GF-D8 (cell line): ENCODE results near the gene RXRA.

ENCODE experiments used
- DNase-seq: peaks from one replicate; lab custom pipeline; 2025; lab: John Stamatoyannopoulos, UW

Gene RXRA

DNA sequence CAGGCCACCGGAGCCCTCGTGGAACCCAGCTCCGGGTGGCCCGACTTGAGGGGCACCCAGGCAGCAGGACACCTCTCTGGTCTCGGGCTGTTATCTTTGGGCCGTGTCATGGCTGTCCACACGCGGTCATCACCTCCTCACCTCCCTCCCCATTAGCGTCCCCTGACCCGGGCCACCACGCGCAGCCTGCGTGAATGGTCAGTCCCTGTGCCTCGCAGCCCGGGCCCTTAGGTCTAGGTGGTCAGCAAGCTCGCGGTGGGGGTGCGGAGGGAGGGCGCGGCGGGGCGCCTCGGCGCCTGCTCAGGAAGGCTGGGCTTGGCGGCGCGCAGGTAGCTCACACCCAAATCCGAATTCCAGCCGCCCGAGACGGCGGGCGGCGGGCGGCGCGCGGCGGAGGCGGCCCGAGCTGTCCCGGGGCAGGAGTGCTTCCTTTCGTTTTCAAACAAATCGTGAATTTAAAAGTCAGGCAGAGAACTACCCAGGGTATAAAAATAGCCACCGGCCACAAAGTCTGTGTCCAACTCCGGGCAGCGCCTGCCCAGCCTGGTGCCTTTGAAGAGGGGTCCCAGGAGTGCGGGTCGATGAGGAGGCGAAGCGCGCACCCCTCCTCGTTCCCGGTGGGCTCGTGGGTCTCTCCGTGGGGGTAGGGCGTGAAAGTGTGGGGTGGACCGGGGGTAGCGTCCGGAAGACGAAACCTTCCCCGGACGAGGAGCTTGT lies 1.0 kb upstream of the RXRA start:
- DNase-seq, result no peak

DNA sequence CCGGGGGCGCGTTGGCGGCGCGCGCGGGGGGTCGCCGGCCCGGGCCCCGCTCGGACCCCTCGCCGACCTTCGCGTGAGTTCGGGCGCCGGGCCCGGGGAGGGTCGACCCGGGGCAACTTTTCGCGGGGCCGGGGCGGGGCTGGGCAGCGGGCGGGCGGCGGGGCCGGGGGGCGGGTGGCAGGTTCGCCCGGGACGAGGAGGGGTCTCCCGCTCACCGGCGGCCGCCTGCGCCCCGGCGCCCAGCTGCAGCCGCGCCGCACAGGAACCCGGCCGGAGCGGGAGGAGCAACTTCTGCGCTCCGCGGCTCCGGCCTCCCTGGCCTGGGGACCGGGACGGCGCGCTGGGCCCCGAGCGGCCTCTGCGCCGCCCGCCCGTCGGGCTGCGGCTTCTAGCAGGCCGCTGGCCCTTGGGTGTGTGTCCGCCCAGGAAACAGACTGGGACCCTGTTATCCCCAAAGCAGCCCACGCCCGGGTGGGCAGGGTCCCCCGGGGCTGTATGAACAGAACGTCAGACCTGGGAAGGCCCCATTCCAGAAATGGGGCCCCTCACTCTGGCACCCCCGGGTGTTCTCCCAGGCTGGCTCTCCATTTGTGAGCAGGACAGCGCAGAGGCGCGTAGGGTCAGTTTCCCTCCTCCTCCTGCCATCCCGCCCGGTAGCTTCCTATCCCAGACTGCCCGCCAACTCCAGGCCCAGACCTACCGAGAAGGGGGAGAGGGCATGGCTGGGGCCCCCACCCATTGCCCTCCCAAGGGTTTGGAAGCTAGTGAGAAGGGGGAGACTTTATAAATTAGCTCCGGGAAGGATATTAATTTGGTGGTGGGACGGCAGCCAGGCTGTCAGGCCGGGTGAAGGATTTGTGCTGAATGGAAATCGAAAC lies 708 bp downstream of the RXRA start:
- no peak for DNase-seq

DNA sequence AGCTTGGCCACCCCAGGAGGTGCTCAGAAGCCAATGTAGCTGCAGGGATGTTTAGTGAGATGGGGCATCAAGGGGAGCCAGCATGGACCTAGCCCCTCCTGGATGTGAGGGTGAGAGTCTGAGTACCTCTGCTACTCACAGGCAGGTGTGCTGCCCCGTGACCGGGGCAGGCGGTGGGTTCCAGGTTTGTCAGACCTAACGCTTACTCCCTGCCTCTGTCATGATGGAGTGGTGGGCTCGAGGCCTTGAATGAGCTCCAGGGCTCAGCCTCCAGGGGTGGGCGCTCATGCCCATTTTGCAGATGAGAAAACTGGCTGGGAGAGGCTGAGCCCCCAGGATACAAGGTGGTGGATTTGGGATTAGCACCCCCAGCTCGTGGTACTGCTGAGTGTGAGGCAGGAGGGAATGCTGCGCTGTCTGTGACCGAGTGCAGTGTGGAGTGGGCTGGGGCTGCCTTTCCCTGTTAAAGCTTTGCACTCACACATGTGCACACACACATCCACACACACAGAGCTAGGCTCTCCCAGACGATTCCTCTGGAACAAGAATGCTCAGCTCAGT lies 1.5 kb downstream of the RXRA start:
- no peak for DNase-seq

DNA sequence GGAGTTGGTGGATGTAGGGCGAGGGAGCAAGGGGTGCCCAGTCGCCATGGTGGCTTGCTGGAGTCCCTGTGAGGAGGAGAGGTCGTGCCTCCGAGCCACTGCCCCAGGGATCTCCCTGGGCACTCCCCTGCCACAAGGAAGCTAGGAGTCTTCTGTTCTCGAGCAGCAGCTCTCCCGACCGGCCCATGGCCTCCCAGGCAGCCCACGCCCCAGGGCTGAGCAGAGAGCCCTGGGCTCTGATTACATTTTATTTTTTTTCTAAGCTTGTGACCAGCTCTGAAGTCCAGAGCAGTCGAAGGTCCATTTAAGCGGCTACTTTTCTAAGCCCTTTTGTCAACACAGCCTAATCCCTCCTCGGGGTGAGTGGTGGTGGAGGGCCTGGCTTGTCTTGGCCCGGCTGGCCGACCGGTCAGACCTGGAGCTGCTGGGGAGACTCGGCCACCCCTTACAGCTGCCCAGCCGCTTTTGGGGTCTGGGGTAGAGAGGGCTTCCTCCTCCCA lies 2.1 kb downstream of the RXRA start:
- DNase-seq, result no peak

DNA sequence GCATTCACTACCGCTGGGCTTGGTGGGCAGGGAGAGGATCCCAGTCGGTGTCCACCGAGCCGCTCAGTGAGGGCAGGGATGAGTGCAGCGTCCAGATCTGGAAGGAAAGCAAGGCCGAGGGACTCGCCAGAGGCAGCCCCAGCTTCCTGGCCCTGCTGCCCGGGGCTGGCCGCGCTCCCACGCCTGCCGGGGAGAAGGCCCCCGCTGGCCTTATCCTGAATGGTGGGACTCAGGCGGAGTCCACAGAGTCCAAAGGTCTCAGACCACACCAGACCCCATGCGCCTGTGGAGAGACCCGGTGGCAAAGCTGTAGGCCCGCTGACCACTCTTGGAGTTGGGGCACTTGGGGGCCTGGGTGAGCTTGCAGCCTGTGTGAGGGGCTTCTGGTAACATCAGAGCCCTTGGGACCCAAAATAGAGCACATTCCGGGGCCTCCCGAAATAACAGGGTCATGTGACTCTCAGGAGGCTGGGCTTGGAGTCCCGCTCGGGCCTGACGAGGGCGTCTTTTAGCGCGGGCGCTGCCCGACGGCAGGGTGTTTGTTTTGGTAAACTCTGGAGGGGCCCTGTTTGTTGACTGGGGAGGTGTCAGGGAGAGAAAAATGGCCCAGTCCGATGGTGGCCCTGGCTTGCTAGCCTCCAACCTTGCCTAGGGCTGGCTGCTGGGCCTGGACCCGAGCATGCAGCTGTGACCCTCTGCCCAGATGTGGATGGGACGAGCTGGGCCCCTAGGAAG lies 2.8 kb downstream of the RXRA start:
- DNase-seq, result no peak

DNA sequence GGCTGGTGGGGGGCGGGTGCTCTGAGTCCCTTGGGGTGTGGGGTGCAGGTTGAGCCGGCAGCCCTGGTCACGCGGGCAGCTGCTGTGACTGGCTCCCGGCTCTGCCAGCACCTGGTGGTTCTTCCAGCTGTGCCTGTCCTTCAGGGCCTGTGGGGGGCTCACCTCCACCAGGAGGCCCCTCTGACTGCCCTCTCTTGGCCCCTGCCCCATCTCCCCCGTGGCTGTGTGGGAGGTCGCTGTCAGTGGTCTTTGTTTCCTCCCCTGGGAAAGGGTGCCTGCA lies 3.3 kb downstream of the RXRA start:
- DNase-seq, result no peak

DNA sequence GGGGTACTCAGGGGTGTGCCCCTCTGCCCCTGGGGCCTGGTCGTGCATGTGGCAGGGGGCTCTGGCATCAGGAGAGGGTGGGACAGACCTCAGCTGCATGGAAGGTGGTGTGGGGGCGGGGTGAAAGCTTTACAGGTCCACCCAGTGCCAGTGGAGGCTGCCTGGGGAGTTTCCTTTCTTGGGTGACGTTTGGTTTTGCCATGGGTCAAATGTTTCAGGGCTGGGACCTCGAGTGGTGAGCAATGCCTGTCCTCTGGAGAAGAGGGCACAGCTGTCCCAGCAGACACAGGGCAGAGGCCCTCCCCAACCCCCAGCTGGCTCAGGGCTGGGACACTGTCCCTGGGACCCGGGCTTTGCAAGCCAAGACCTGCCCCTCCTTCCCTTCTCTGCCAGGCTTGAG lies 3.6 kb downstream of the RXRA start:
- no peak for DNase-seq

DNA sequence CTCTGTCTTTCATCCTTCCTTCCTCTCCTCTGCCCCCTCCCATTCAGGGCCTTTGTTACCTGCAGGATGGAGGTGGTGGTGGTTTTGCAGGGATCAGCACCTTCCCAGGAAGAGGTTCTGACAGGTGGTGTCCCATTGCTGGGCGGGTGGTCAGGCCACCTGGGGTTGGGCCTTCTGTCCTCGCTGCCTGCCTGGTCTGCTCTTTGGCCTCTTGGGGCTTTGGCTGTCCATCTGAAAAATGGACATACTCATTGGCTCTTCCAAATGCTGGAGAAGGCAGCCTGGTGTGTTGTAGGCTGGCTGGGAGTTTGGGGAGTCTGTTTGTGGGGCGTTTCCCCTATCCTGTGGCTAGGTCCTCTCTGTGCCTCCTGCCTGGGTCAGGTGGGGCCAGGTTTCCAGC lies 4.3 kb downstream of the RXRA start:
- DNase-seq, result no peak

DNA sequence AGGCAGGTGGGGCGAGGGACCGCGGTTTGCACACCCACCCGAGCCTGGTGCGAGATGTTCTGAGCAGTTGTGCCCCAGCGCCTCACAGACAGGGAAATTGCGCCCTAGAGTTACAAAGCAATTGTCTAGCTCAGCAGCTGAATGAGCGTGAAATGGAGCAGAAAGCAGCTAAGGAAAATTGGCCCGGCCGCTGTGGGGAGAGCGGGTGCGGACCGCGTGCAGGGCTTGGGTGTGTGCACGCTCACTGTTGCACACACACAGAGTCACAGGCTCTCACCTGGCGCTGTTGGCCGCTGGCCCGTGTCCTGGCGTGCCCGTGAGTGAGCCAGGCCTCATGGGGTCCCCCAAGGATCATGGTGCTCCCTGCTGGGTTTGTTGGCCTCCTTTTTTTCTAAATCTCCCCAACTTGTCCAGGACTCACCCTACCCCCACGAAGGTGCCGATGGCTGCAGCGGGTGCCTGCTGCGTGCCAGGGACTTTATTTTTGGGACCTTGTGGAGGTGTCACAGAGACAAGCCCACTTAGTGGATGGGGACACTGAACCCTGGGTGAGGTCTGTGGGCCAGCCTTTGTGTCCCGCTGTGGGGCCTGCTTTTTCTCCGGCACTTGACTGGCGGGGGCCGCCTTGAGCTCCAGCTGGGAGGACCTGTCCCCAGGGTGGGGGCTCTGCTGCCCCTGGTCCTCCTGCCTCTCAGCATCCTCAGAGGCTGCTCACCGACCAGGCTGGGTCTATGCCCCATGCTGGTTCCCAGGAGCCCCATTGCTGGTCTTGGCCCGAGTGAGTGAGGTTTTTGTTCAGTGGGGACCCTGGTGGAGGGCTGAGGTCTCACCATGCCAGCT lies 5.2 kb downstream of the RXRA start:
- DNase-seq, result no peak

DNA sequence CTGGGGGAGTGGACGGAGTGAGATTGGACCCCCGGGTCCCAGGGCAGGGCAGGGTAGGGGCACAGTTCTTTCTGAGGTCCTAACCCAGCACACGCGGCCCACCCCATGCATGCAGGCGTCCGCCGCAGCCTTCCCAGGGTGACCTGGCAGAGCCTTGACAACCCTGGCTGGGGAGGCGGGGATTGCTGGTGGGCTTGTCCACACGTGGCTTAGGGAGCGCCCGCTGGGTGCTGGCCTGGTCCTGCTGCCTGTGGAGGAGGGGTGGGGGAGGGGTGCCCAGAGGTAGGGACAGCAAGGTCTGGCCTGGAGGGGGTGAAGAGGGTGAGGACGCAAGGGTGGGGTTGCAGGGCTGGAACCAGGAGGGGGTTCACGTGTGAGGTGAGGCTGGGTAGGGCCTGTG lies 6.0 kb downstream of the RXRA start:
- DNase-seq, result no peak

DNA sequence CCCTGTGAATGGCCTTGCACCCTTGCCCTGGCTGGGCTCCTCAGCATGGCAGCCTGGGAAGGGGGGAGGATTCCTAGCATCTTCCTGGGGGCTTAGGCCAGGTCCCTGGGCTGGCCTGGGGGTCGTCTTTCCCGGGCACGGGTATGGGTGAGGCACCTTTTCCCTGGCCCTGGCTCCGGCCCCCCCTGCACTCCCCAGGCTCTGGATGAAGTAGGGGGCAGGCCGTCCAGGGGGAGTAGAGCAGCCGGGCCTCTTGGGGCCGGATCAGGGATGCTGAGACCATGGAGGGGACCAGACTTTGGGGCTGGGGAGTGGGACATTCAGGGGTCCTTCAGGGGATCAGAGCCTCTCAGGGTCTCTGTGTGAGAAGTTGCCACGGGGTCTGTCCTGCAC lies 6.6 kb downstream of the RXRA start:
- no peak for DNase-seq

DNA sequence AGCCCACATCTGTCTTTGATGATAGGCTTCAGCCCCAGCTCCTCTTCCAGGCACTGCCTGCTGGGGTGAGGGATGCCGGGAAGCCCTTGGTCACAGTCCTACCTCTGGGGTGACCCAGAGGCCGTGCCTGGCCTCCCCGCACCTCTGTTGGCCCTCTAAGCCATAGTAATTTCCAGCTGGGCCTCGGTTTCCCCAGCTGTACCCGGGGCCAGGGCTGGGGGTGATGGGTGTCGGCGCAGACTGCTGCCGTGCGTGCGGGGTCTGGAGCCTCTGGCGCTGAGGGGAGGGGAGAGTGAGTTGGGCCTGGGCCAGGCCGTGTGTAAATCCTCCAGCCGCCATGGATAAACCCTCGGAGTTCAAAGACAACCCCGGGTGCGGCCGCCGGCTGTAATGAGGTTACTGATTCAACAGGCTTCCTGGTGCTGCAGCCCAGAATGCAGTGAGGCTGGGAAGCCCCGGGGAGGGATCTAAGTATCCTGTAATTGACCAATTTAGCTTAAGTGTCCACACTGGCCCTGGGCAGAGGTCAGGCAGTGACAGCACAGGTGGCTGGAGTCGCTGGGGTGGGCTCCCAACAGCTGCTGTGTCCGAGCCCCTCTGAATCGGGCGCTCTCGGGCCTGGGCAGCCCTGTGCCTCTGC lies 7.1 kb downstream of the RXRA start:
- DNase-seq, result no peak

DNA sequence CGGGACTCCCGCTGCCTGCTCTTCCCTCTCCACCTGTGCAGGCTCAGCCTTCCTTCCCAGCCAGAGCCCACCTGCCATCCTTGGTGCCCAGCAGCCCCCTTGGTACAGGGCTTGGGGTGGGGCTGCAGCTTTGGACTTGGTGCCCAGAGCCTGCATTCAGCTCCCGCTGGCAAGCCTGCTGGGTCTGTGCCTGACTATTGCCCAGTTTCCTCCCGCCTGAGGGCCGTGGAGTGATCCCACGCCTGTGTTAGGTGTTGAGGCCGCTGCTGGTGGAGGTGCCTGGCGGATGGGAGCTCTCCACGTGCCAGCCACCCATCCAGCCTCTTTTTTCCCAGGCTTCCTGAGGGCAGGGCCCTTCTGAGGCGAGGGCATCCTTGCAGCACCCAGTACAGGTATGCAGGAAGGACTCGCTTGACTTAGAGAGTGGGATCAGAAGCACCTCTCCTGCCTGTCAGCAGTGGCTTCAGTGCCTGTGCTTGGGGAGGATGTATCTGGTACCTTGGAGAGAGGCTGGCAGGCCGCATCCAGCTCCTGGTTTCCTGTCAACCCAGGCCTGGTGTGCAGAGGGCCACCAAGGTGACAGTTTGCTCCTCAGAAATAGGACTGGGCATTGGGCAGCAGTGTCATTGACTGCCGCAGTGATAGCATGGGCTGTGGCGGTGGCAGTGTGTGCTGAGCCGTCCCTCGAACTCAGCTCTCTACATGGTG lies 7.8 kb downstream of the RXRA start:
- no peak for DNase-seq

DNA sequence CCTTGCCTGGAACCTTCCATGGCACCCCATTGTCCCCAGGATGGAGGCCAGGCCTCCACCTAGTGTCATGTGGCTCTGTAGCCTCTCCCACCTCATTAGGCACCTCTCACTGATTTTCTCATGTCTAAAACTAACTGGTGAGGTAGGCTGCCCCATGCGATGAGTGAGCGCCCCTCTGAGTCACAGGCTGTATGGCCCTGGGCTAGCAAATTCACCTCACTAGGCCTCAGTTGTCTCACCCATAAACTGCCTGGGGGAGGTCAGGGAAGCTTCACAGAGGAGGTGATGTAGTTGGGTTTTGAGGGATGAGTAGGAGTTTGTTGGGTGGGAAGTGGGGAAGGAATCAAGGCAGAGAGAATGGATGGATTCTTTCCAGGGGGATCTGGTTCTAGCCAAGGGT lies 8.8 kb downstream of the RXRA start:
- no peak for DNase-seq

DNA sequence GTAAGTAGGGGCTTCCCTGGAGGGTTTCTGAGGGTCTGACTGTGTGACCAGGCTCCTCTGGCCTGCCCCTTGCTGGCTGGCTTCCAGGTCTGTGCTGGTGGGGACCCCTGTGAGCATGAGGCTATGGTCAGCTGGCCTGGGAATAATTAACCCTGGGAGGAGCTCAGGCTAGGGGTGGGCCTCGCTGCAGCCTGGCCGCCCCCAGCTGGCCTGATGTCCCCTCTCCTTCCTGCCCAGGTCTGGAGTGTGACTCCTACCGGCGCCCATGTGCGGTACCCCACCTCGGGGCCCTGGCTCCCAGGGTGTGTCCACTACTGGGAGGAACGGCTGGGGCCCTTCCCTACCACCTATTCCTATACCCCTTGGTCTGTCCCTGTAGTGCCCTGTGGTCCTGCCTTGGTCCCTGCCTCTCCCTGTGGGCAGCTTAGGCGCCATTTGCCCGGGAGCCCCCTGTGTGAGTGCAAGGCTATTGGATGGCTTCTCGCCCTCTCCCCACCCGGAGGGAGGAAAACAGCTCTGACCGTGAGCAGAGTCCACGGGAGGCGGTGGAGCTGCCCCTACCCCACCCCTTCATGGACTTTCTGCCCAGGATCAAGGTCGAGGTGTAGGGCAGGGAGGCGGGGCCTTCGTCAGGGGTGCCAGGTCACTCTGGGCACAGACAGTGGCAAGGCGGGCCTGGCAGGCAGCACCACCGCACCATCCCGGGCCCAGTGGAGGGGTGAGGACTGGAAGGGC lies 9.4 kb downstream of the RXRA start:
- DNase-seq, result no peak

DNA sequence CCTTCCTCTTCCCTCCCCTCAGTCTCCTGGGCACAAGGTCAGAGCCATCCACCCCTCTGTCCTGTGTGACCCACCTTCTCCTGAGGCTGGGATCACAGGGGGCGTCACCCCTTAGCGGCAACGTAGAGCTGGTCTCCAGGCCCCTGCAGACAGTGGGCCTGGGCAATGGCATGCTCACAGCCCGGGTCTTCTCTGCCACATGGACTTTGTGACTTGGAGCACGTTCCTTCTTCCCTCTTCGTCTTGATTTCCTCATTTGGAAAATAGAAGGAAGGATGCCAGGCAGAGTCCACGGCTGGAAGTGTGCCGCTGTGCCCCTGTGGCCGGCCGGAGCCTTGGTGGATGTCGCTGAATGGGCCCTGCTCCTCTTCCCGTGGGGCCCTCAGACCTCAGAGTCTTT lies 10.0 kb downstream of the RXRA start:
- DNase-seq, result no peak

DNA sequence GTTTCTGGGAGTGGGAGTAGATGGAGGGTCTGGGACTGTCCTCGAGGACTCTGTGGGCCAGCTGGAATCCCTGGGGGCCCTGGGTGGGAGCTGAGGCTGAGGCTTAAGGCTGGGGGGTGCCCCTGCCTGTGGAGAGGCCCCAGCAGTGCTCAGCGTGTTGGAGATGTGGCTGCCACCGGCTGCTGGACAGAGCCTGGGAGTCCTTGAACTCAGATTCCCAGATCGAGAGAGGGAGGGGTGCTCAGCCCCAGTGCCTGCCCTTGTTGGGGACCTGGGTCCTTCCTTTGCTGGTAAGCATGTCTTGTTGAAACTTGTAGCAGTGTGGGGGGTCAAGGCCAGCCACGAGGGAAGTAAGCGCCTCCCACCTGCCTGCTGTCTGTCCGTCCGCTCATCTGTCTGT lies 10.7 kb downstream of the RXRA start:
- DNase-seq, result no peak

DNA sequence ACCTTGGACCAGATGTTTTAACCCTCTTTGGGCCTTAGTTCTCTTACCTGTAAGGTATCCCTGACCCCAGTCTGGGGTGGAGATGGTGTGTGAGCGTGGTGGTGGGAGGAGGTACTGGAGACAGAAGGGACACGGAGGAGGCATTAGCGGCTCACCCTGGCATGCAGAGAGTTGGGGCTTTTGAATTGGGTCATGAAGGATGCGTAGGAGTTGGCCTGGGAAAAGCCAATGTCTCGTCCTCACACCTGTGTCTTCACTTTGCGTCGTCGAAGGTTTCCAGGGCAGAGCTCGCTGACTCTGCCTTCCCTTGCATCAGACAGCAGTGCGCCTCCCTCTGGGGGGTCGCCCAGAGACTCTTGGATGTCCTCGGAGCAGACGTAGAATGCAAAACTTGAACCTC lies 11.2 kb downstream of the RXRA start:
- no peak for DNase-seq

DNA sequence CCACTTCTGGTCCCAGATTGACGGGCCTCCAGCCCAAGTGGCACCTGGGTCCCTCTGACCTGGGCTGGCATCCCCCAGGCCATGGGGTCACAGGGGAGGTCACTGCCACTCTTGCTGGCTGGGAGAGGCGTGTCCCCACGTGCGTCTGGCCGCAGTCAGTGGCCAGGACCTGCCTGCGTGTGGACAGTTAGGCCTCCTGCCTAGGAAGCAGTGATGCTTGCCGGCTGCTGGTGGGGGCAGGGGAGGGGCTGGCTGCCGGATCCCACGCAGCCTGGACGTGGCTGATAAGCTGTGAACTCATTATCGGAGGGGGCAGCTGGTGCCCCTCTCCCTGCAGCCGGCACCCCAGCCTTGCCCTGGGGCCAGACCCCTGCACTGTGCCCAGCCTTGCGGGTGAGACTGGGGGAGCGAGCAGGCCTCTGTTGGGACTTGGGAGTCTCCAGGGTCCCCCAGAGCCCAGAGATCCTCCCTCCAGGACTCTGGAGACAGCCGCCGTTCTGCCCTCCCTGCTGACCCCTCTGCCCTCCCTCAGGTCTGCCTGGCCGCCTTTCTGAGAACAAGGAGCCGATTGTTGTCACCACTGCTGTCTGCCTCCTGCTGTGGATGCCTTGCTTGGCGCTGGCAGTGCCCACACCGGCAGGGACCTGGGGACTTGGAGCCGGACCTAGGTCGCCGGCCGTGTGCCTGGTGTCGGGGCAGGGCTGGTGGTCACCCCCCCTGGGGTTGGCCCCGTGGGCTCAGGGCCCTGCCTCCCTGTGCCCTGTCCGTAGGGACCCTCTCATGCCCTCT lies 12.3 kb downstream of the RXRA start:
- no peak for DNase-seq
